GM21529 (cell line): ENCODE measurements around the gene FN3KRP.

ENCODE experiments used
- ATAC-seq: cut with Tn5 transposase; IDR thresholded peaks from one replicate; pipeline ENCODE4 v1.9.1; 2021; ENCODE audit not compliant: unreplicated experiment

Gene FN3KRP

DNA sequence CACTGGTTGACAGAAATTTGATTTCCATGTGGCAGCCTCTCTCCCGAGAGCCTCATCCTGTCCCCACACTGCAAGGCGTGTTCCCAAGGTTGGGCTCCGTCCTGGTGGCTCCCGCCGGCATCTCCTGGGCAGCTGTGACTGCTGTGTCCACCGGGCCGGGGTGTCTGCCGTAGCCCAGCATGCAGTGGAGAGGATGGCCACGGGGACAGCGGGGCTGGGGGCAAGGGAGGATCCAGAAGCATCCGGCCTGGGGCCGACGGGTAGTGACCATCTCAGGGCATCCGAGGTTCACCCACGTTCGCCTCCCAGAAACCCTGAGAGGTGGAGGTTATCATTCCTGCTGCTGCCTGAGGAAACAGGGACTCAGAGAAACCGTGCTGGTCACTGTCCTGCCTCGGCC lies 10.8 kb upstream of the FN3KRP start:
- no peak for ATAC-seq

DNA sequence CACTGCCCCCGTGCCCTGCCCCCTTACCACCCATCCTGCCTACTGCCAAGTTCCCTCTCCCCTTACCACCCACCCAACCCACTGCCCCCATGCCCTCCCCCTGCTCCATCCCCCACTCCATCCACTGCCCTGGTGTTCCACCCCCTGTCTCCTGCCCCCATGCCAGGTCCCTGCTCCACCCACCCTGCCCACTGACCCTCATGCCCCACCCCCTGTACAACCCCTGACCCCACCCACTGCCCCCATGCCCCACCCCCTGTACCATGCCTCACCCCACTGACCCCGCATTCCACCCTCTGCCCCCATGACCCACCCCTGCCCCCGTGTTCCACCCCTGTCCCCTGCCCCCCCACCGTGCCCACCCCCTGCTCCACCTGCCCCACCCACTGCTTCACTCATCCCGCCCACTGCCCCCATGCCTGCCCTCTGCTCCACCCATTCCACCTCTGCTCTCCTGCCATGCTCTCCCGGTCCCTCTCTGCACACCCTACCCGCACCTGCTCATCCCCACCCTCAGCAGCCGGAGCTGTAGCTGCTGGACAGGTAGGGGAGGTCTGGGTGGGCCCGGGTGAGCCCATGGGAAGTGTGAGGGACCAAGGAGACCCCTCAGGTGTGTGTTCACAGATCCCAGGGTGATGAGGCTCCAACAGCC lies 7.4 kb upstream of the FN3KRP start:
- no peak for ATAC-seq

DNA sequence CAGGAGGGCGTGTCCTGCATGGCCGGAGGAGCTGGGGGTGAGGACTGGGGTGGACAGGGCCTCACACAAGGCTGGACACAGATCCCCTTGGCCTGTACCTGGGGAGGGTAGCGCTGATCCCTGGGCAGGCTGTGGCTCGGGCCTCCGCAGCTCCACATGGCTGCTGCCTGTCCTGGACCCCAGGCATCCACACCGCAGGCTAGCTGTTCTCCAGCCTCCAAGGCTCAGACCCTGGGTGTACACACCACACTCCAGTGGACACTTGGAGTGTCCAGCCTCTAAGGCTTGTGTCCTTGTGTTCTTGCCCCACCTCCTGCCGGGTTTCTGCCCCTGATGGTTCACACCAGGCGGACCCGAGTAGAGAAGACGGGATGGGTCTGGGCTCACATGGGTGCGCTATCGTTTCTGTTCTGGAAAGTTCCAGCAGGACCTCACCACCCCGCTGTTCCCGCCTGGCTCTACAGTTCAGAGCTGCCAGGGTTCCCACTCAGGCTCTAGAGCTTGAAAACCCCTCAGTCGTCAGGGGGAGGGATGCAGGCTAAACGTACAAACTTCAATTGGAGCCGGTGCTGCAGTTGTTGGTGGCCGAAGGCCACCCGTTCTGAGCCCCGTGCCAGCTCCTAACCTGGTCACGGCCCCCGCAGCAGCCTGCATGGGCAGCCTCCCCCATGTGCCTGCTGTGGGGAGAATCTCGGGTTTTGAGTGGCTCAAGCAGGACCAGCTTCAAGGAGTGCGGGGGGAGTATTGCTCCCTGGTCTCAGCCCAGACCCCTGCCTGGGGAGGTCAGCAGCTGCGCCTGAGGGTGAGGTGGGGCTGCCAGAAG lies 6.6 kb upstream of the FN3KRP start:
- ATAC-seq: no peak

DNA sequence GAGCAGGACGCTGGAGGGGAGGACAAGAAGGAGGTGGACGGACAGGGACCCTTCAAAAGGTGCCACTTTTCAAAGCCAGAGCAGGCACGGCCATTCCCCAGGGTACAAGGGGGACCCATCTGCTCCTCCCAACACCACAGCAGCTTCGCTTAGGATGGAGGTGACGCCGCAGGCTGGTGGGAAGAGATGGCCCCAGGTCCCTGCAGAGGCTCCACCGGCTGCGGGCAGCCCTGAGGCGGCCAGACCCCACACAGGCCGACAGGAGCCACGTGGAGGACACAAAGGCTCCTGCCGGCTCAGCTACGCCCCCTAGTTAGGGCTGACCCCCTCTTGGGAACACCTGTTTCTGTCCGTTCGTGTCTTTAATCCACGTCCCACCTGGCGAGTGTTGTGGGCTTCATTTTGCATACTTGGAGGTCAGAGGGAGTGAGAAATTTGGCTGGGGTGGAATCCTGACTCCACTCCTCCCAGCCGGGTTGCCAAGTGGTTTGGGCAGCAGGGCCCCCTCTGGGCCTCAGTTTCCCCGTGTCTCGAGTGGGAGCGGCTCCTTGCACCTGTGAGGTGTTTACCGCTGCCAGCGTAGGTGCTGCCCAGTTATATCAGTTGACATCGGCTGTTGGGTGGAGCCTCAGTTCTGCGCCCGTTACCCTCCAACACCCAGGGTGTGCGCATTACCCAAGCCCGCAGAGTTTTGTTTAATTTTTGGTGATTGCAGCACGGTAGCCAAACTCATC lies 5.8 kb upstream of the FN3KRP start:
- ATAC-seq: no peak

DNA sequence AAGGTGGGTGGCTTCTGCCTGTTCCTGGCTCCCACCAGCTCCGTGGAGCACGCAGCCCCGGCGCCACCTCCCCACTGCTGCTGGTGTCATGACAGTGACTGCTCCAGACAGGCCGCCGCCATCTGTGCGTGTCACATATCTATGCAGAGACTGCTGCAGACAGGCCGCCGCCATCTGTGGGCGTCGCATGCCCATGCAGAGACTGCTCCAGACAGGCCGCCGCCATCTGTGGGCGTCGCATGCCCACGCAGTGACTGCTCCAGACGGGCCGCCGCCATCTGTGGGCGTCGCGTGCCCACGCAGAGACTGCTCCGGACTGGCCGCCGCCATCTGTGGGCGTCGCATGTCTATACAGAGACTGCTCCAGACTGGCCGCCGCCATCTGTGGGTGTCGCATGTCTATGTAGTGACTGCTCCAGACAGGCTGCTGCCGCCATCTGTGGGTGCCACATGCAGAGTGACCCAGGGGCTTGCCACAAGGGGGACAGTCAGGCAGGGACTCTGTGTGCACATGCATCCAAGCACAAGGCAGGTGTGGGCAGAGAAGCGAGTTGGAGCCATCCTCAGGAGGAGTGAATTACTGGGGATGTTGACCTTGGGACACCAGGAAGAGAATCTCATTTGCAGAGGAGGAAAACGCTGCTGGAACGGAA lies 3.3 kb upstream of the FN3KRP start:
- no peak for ATAC-seq

DNA sequence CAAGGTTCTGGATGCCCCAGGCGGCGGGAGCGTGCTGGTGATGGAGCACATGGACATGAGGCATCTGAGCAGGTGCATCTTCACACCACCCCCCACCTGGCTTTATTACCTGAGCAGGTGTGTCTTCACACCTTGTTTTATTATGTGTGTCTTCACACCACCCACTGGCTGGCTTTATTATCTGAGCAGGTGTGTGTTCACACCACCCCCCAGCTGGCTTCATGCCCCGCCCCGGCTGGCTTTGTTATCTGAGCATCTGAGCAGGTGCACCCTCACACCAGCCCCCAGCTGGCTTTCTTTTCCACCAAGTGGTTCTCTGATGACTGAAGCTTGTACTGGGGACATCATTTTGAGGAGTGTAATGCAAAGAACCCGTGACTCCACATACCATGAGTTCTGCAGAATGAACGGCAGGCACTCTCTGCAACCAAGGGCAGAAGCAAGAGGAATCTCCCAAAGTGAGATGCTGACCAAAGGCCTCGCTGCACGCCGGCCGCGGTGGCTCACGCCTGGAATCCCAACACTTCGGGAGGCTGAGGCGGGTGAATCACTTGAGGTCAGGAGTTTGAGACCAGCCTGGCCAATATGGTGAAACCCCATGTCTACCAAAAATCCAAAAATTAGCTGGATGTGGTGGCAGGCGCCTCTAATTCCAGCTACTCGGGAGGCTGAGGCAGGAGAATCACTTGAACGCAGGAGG lies 2.6 kb downstream of the FN3KRP start:
- ATAC-seq: no peak

DNA sequence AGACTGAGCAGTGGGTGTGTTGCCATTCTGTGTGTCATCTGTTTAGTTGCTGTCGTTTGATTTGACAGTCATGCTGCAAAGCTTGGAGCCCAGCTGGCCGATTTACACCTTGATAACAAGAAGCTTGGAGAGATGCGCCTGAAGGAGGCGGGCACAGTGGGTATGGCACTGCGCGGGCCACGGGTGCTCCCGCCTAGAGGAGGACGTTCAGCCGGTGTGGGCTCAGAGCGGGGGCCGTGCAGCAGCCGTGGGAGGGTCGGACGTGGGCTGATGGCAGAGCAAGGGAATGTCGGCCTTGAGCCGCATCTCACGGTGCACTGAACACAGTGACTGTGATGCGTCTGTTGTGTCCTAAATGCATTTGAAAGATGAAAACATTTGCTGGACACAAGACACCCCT lies 3.7 kb downstream of the FN3KRP start:
- ATAC-seq: no peak

DNA sequence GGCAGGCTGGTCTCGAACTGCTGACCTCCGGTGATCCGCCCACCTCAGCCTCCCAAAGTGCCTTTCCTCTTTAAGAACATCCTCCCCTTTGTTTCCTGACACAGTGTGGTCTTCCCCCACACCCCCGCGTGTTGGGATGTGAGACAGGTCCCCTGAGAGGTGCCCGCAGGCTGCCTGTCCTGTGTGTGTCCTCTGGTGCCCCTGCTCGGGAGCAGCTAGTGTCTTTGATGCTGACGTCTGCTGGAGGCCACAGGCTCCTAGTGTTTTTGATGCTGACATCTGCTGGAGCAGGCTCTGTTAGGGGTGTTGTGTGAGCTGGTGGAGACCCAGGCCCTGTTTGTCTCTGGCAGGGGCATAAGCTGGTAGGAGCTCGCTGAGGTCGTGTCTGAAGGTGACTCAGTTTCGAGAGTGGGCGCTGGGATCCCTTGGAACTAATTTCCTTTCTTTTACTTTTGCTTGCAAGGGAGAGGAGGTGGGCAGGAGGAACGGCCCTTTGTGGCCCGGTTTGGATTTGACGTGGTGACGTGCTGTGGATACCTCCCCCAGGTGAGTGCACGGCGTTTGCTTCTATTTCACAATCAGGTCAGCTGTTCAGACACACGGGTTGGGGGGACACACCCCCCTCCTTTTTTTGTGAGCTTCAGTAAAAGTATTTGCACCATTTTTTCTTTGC lies 6.0 kb downstream of the FN3KRP start:
- ATAC-seq: no peak

DNA sequence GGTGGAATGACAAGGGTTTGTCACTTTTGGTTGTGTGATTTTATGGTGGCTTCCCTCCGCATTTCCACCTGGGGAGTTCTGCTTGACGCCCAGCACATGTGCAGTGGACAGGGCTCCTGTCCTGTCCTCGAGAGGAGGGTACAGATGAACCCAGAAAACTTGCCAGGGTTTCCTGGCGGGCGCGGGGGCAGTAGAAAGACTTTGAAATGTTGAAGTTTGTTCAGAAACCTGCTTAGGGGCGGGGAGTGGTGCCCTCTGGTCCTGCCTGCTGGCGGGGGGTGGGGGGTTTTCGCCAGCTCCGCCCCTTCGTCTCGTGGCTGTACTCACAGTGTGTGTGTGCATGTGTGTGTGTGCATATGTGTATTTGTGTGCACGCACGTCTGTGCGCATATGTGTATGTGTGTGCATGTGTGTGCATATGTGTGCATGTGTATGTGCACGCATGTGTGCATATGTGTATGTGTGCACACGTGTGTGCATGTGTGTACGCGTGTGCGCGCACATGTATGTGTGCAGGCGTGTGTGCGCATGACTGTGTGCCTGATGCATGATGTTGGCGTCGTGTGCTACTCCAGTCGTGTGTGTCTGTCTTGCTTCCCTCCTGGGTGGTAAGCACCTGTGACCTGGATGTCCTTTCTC lies 6.8 kb downstream of the FN3KRP start:
- ATAC-seq: no peak

DNA sequence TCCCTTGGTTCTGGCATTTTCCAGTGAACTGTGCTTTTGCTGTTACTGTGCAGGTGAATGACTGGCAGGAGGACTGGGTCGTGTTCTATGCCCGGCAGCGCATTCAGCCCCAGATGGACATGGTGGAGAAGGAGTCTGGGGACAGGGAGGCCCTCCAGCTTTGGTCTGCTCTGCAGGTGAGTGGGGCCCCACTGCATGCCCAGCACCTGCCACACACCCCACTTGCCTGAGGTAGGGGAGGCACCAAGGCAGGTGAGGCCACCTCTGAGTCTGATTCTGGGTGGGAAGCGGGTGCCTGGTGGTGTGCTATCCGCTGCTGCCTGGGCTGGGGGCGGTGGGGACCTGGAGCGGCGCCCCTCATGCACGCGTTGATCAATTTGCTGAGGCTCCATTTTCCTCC lies 9.9 kb downstream of the FN3KRP start:
- no peak for ATAC-seq

DNA sequence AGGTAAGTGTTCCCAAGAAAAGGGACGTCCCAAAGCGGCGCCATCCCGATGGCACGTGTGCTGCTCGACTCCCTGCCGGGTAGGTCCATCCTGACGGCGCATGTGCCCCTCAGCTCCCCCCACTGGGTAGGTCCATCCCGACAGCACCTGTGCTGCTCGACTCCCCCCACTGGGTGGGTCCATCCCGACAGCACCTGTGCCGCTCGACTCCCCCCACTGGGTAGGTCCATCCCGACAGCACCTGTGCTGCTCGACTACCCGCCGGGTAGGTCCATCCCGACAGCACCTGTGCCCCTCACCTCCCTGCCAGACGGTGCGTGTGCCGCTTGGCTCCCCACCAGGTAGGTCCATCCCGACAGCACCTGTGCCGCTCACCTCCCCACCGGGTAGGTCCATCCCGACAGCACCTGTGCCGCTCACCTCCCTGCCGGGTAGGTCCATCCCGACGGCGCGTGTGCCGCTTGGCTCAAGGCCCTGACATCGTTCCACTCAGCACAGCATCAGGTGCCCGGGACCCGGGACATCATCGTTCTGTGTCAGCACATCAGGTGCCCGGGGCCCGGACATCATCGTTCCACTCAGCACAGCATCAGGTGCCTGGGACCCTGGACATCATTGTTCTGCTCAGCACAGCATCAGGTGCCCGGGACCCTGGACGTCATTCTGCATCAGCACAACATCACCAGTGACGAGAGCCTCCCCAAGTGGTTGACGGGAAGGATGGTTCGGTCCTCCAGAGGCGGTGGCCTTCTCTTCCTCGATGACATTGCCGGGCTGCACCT lies 13.2 kb downstream of the FN3KRP start:
- ATAC-seq: no peak

DNA sequence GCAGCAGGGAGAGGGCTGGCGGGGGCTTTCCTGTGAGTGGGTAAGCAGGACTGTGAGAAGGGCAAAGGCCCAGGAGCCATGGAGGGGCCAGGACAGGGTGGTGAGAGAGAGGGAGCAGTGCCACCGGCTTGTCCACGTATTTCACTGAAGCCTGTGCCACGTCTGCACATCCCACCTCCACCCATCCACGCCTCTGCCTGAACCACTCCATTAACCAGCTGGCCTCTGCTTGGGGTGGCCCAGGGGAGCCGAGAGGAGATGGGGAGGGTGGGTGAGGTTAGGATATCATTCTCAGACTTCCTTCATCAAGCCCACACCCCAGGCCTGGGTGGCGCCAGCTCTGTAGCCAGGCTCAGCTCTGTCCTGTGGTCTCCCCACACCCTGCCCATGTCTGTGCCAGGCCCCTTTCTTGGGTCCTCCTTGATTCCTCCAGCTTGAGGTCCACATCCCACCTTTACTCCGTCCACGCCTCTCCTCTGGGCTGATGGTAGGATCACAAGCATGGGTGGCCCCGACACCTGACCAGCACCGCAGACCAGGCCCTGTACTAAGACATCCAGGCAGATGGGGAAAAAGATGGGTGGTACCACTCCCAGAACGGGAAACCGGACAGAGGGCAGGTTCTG lies 15.7 kb downstream of the FN3KRP start:
- no peak for ATAC-seq

DNA sequence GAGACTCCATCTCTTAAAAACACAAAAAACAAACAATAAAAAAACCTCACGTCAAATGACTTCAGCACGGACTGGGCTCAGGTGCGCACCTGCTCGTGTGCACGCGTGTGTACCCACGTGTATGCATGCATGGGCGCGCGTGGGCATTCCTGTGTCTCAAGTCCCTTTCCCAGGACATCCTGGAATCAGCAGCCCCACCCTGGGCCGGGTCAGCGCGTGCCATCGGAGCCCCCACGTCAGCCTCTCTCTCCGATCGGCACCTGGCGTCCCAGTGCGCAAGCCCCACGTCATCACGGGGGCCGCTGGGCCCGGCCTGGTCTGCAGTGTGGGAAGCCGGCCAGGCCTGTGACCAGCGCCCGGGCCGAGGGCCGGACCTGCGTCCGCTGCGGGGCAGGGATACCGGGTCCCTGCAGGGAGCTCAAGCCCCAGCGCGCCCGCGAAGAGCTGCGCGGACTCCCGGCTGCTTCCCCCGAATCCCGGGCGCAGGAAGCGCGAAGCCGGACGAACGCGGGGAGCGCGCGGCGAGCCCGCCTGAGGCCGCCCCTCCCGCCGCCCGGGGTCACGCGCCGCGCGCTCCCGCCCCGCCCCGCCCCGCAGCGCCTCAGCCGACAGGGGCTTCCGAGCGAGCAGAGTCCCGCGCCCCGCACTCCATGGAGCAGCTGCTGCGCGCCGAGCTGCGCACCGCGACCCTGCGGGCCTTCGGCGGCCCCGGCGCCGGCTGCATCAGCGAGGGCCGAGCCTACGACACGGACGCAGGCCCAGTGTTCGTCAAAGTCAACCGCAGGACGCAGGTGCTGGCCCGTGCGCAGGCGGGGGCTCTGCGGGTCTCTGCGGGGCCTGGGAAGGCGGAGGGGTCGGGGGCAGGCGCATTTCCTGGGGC lies 18.7 kb downstream of the FN3KRP start, which contains the start of gene FN3K:
FN3K (plus strand) TSS at position 629 of the 880 bp plus-strand sequence; CDS start at position 651, 22 bp downstream.
- no peak for ATAC-seq

DNA sequence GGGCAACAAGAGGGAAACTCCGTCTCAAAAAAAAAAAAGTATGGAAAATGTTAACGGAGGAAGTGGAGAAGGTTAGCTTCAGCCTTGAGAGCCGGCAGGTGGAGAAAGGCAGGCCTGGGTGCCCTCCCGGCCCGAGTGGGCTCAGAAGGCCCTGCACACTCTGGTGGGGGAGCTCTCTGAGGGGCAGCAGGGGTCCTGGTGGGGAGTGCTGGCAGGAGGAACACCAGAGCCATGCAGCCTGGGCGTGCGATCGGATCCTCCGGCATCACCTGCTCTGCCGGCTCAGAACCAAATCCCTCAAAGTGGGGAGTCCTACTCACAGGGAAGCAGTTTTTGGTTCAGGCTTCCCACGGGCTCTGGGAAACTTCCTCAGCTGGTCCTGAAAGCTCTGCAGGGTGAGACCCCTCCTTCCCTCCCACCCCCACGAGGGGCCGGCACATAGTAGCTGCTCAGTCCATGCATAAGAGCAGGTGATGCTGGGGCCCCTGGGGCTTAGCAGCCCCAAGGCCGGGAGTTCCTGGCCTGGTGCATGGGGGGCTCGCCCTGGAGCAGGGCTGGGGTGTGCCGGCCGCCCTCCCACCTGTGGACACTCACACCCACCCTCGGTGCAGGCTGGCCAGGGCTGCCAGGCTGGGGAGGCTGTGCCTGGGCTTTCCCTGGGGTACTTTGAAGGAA lies 20.1 kb downstream of the FN3KRP start:
- ATAC-seq: no peak

DNA sequence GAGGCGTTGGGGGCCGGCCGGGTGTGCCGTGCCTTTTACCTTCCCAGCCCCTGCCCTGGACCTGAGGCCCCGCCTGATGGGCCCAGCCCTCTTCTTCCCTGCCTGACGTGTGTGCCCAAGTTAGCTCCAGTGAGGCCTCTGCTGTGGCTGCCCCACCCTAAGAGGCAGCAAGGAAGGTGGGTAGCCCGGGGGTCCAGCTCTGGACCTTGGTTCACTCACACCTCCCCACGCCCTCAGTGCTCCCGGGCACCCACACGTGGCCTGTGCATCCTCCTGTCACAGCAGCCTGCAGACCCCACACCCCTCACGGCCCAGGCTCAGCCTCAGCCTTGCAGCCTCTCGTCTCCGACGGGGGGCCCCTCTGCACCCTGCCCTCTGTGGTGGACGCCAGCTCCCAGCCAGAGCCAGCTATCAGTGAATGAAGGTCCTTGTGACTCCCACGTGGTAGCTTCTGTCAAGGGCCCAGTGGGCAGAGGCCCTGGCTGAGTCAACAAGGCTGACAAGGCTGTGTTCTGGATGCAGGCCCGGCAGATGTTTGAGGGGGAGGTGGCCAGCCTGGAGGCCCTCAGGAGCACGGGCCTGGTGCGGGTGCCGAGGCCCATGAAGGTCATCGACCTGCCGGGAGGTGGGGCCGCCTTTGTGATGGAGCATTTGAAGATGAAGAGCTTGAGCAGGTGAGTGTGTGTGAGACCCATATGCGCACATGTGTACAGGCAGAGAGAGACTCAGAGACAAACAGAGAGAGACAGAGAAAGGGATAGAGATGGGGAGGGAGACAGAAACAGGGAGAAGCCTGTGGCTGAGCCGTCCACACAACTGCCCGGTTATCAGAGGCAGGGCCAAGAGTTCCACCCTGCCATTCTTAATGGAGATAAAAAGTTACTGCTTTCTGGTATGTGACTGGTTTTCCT lies 21.7 kb downstream of the FN3KRP start:
- no peak for ATAC-seq
